HG03558 (cell line): ENCODE results near the gene ZC3H18.

Experiments used
- ATAC-seq: cut with Tn5 transposase; IDR thresholded peaks from one replicate; pipeline ENCODE4 v1.9.1; 2021; ENCODE audit warnings: moderate number of reproducible peaks; ENCODE audit not compliant: unreplicated experiment; ENCODE audit errors: extremely low read depth

Gene ZC3H18

GRCh38 chr16:88569985-88570690 lies at the start of gene ZC3H18:
ZC3H18 (plus strand) TSS chr16:88570403; CDS start chr16:88577124, 6,721 bp downstream.
- no peak for ATAC-seq

- no peak for ATAC-seq
Measured at GRCh38 chr16:88521674-88522073, 48.5 kb upstream of the ZC3H18 start.

- no peak for ATAC-seq
Measured at GRCh38 chr16:88522276-88522949, 47.8 kb upstream of the ZC3H18 start.

GRCh38 chr16:88523309-88524161 lies 46.7 kb upstream of the ZC3H18 start:
- ATAC-seq = no peak

- no peak for ATAC-seq
Measured at GRCh38 chr16:88524274-88524972, 45.8 kb upstream of the ZC3H18 start.

- ATAC-seq = no peak
Measured at GRCh38 chr16:88524973-88525662, 45.1 kb upstream of the ZC3H18 start.

GRCh38 chr16:88525663-88525990 lies 44.6 kb upstream of the ZC3H18 start:
- no peak for ATAC-seq

- no peak for ATAC-seq
Measured at GRCh38 chr16:88526008-88526905, 43.9 kb upstream of the ZC3H18 start.

- ATAC-seq = no peak
Measured at GRCh38 chr16:88526906-88527185, 43.4 kb upstream of the ZC3H18 start.

- no peak for ATAC-seq
Measured at GRCh38 chr16:88527186-88527936, 42.8 kb upstream of the ZC3H18 start.

- ATAC-seq = no peak
Measured at GRCh38 chr16:88527937-88528743, 42.1 kb upstream of the ZC3H18 start.

GRCh38 chr16:88528902-88529318 lies 41.3 kb upstream of the ZC3H18 start:
- no peak for ATAC-seq

- no peak for ATAC-seq
Measured at GRCh38 chr16:88529596-88529995, 40.6 kb upstream of the ZC3H18 start.

- ATAC-seq = no peak
Measured at GRCh38 chr16:88530051-88530857, 39.9 kb upstream of the ZC3H18 start.

GRCh38 chr16:88530858-88531203 lies 39.4 kb upstream of the ZC3H18 start:
- no peak for ATAC-seq

GRCh38 chr16:88531346-88531745 lies 38.9 kb upstream of the ZC3H18 start:
- ATAC-seq = no peak

GRCh38 chr16:88531931-88532433 lies 38.2 kb upstream of the ZC3H18 start:
- no peak for ATAC-seq
